ENCODE results near the gene UBE2J1.

The UBE2J1 gene

DNA sequence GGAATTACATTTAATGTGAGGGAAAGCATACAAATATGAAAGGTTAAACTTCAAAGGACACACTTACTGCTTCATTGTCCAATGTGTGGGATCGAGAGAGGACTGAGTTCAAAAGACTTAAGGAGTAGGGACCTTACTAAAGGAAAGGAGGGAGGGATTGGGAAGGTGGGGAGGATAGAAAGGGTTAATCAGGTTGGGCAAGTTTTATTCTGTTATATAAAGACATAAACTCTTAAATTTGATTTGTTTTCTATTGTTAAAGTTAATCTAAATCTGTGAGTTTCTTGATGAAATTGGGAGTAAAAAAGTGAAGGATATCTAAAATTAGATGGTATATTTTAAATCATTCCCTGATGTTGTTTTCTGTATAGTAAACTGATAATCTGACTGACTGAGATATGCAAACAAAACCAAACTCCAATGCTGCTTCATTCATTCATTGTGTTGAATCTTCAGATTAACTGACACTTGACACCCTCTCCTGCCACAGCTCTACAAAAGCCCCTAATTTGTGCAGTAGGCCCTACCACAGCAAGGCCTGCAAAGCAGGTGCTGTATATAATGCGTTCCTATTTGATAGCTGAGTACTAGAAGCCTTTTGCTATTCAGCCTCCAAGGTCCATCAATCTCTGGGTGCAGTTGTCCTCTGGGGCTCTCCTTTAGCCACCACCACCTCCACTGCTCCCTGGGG is 1.3 kb upstream of the UBE2J1 start:
- Histone ChIP-seq H3K36me3 (replicated peaks in 1 of 2; ENCODE audit: control insufficient read depth in 2 of 2, insufficient read depth in 2 of 2, low read length in 2 of 2) (peaks cover 0 to 3% of the 10 kb centered on the region in 2 donors), H4K91ac (ENCODE audit: low read depth, low read length, poor library complexity) (no peak overlapping the region), H4K8ac (ENCODE audit: low read depth, low read length) (no peak overlapping the region), H2BK5ac (ENCODE audit: low read length) (no peak overlapping the region), H3K23ac (ENCODE audit: low read depth, low read length, poor library complexity) (no peak overlapping the region), H2BK15ac (ENCODE audit: low read length) (no peak overlapping the region), H3K4me2 (ENCODE audit: insufficient read depth, low read length, poor library complexity, severe bottlenecking) (no peak overlapping the region), H3K4me1 (ENCODE audit: control insufficient read depth in 2 of 2, insufficient read depth in 1 of 2, low read depth in 1 of 2, low read length in 2 of 2) (peaks cover 4 to 6% of the 10 kb centered on the region in 2 donors), H3K4ac (ENCODE audit: low read length) (no peak overlapping the region), H3K4me3 (ENCODE audit: low read length in 2 of 2) (no peak overlapping the region), H2BK12ac (ENCODE audit: low read length) (no peak overlapping the region), H3K79me1 (ENCODE audit: low read depth, low read length) (no peaks in the 10 kb centered on the region), H3K14ac (ENCODE audit: low read length) (no peak overlapping the region), H2BK120ac (ENCODE audit: low read depth, low read length) (no peak overlapping the region), H3K27me3 (ENCODE audit: control insufficient read depth in 3 of 3, insufficient read depth in 3 of 3, low read depth in 1 of 3, low read length in 3 of 3) (no peaks in the 10 kb centered on the region), H3K18ac (ENCODE audit: low read length) (no peak overlapping the region), H2AFZ (ENCODE audit: low read length) (no peak overlapping the region), H3K9ac (ENCODE audit: low read depth, low read length, poor library complexity) (no peak overlapping the region), H3K9me3 (replicated peaks in 1 of 2; ENCODE audit: control insufficient read depth in 2 of 2, insufficient read depth in 1 of 2, low read depth in 1 of 2, low read length in 2 of 2) (no peaks in the 10 kb centered on the region), H3K27ac (replicated peaks; ENCODE audit: low read length) (peak overlapping the region; percentile 50), H2AK5ac (ENCODE audit: low read depth, low read length) (no peak overlapping the region)
- peak; percentile 43 for DNase-seq (ENCODE audit: low spot score)
- no CpG with 5 or more reads among the region's 2 CpGs for WGBS, 2 donors (ENCODE audit: extremely low coverage in 2 of 2, insufficient read length in 2 of 2, insufficient replicate concordance in 1 of 2)

DNA sequence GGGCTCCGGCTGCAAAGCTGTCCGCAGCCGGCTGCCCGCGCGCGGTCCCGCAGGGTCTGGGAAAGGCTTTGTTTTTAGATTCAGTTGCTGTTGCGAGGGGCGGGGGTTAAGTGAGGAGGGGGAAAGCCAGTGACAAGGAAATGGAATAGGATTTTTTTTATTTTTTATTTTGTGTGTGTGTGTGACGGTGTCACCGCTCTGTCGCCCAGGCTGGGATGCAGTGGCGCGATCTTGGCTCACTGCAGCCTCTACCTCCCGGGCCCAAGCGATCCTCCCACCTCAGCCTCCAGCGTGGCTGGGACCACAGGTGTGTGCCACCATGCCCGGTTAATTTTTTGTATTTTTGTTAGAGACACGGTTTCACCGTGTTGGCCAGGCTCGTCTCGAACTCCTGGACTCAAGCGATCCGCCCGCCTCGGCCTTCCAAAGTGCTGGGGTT is 615 bp upstream of the UBE2J1 start:
- Histone ChIP-seq H3K23ac (ENCODE audit: low read depth, low read length, poor library complexity) (peak overlapping the region; percentile 92), H2AK5ac (ENCODE audit: low read depth, low read length) (peak overlapping the region; percentile 58), H3K79me1 (ENCODE audit: low read depth, low read length) (no peaks in the 10 kb centered on the region), H3K4ac (ENCODE audit: low read length) (peak overlapping the region; percentile 90), H3K18ac (ENCODE audit: low read length) (peak overlapping the region; percentile 98), H3K36me3 (replicated peaks in 1 of 2; ENCODE audit: control insufficient read depth in 2 of 2, insufficient read depth in 2 of 2, low read length in 2 of 2) (peaks cover 0 to 3% of the 10 kb centered on the region in 2 donors), H3K27ac (replicated peaks; ENCODE audit: low read length) (peak overlapping the region; percentile 83), H2AFZ (ENCODE audit: low read length) (peak overlapping the region; percentile 97), H2BK120ac (ENCODE audit: low read depth, low read length) (peak overlapping the region; percentile 83), H3K4me3 (ENCODE audit: low read length in 2 of 2) (peak overlapping the region; percentile 87 to 88), H4K8ac (ENCODE audit: low read depth, low read length) (no peak overlapping the region), H2BK15ac (ENCODE audit: low read length) (peak overlapping the region; percentile 97), H3K9me3 (replicated peaks in 1 of 2; ENCODE audit: control insufficient read depth in 2 of 2, insufficient read depth in 1 of 2, low read depth in 1 of 2, low read length in 2 of 2) (no peaks in the 10 kb centered on the region), H2BK5ac (ENCODE audit: low read length) (peak overlapping the region; percentile 96), H2BK12ac (ENCODE audit: low read length) (no peak overlapping the region), H3K14ac (ENCODE audit: low read length) (no peak overlapping the region), H4K91ac (ENCODE audit: low read depth, low read length, poor library complexity) (no peak overlapping the region), H3K27me3 (ENCODE audit: control insufficient read depth in 3 of 3, insufficient read depth in 3 of 3, low read depth in 1 of 3, low read length in 3 of 3) (no peaks in the 10 kb centered on the region), H3K9ac (ENCODE audit: low read depth, low read length, poor library complexity) (peak overlapping the region; percentile 94), H3K4me2 (ENCODE audit: insufficient read depth, low read length, poor library complexity, severe bottlenecking) (peak overlapping the region; percentile 84), H3K4me1 (ENCODE audit: control insufficient read depth in 2 of 2, insufficient read depth in 1 of 2, low read depth in 1 of 2, low read length in 2 of 2) (peaks cover 6% of the 10 kb centered on the region in 2 donors)
- DNase-seq (ENCODE audit: low spot score) = no peak
- whole genome bisulfite sequencing, 2 donors (ENCODE audit: extremely low coverage in 2 of 2, insufficient read length in 2 of 2, insufficient replicate concordance in 1 of 2) = no CpG with 5 or more reads among the region's 27 CpGs

DNA sequence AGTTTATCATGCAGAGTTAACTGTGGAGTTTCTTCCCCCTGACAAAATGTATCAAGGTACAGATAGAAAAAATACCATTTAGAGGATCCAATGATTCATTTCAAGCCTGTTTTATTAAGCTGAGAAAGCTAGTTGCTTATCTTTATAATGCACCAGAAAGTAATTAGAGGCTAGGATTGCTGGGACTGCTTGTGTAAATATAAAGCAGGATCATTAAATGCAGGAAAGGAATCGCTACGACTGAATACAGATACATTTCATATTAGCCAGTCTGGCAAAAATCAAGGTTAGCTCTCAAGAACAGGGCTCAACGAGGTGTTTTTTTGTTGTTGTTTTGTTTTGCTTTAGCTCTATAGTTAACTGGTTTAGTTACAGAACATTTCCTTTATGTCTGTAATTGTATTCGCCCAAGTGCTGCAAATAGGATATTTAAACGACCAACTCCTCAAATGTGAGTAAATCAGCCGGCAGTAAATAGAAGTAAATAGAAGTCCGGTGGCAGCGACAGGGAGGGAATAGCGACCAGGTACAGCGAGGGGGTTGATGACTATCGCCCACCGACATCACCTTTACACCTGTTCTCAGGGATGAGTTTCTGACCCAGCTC is 748 bp downstream of the UBE2J1 start:
- Histone ChIP-seq H3K9ac (ENCODE audit: low read depth, low read length, poor library complexity) (peak overlapping the region; percentile 94), H3K4me3 (ENCODE audit: low read length in 2 of 2) (peak overlapping the region; percentile 87 to 88), H3K18ac (ENCODE audit: low read length) (peak overlapping the region; percentile 98), H2BK15ac (ENCODE audit: low read length) (peak overlapping the region; percentile 97), H3K4ac (ENCODE audit: low read length) (no peak overlapping the region), H3K23ac (ENCODE audit: low read depth, low read length, poor library complexity) (peak overlapping the region; percentile 92), H3K36me3 (replicated peaks in 1 of 2; ENCODE audit: control insufficient read depth in 2 of 2, insufficient read depth in 2 of 2, low read length in 2 of 2) (peaks cover 0 to 3% of the 10 kb centered on the region in 2 donors), H3K27me3 (ENCODE audit: control insufficient read depth in 3 of 3, insufficient read depth in 3 of 3, low read depth in 1 of 3, low read length in 3 of 3) (no peaks in the 10 kb centered on the region), H2BK120ac (ENCODE audit: low read depth, low read length) (no peak overlapping the region), H2AK5ac (ENCODE audit: low read depth, low read length) (no peak overlapping the region), H3K79me1 (ENCODE audit: low read depth, low read length) (no peaks in the 10 kb centered on the region), H3K4me2 (ENCODE audit: insufficient read depth, low read length, poor library complexity, severe bottlenecking) (peak overlapping the region; percentile 84), H3K27ac (replicated peaks; ENCODE audit: low read length) (no peak overlapping the region), H3K9me3 (replicated peaks in 1 of 2; ENCODE audit: control insufficient read depth in 2 of 2, insufficient read depth in 1 of 2, low read depth in 1 of 2, low read length in 2 of 2) (no peaks in the 10 kb centered on the region), H2BK5ac (ENCODE audit: low read length) (peak overlapping the region; percentile 96), H4K91ac (ENCODE audit: low read depth, low read length, poor library complexity) (no peak overlapping the region), H4K8ac (ENCODE audit: low read depth, low read length) (no peak overlapping the region), H3K4me1 (ENCODE audit: control insufficient read depth in 2 of 2, insufficient read depth in 1 of 2, low read depth in 1 of 2, low read length in 2 of 2) (peaks cover 6 to 11% of the 10 kb centered on the region in 2 donors), H2AFZ (ENCODE audit: low read length) (peak overlapping the region; percentile 97), H2BK12ac (ENCODE audit: low read length) (no peak overlapping the region), H3K14ac (ENCODE audit: low read length) (peak overlapping the region; percentile 97)
- WGBS, 2 donors (ENCODE audit: extremely low coverage in 2 of 2, insufficient read length in 2 of 2, insufficient replicate concordance in 1 of 2) = no CpG with 5 or more reads among the region's 12 CpGs
- DNase-seq (ENCODE audit: low spot score) = no peak

DNA sequence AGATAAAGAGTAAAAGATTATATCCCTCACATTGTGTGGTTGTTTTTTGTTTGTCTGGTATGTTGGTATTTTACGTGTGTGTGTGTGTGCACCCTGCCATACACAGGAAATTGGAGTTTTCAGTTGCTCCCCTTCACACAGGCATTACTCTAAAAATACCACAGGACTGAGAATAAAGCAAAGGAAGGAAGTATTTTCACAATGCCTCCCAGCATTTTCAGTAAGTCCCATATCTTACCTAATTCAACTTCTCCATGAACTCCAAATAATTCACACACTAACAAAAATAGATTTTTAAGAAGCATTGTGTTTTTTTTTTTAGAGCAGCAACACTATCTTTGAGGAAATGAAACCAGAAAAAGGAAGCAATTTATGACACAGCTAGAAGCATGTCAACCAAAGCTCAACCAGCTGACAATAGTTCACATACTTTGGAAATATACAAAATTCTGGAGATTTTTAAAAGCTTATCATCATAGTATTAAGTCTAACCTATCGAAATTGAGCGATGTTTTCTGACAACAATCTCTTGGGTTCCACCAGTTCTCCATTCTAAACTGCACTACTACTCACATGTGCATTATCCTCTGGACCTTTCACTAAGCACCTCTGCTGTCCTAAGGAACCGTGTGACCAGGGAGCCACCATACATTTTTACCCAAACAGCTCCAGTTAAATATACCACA is 2.1 kb downstream of the UBE2J1 start:
- H2BK5ac ChIP-seq (ENCODE audit: low read length) = no peak overlapping the region
- no peaks in the 10 kb centered on the region for H3K27me3 ChIP-seq (ENCODE audit: control insufficient read depth in 3 of 3, insufficient read depth in 3 of 3, low read depth in 1 of 3, low read length in 3 of 3)
- no peak overlapping the region for H3K9ac ChIP-seq (ENCODE audit: low read depth, low read length, poor library complexity)
- no peak overlapping the region for H3K4me3 ChIP-seq (ENCODE audit: low read length in 2 of 2)
- no peak overlapping the region for H2AK5ac ChIP-seq (ENCODE audit: low read depth, low read length)
- no peak overlapping the region for H3K14ac ChIP-seq (ENCODE audit: low read length)
- DNase-seq (ENCODE audit: low spot score) = no peak
- no peak overlapping the region for H4K8ac ChIP-seq (ENCODE audit: low read depth, low read length)
- H3K9me3 ChIP-seq (replicated peaks in 1 of 2; ENCODE audit: control insufficient read depth in 2 of 2, insufficient read depth in 1 of 2, low read depth in 1 of 2, low read length in 2 of 2) = no peaks in the 10 kb centered on the region
- no peak overlapping the region for H3K23ac ChIP-seq (ENCODE audit: low read depth, low read length, poor library complexity)
- H2BK15ac ChIP-seq (ENCODE audit: low read length) = no peak overlapping the region
- no peak overlapping the region for H2BK120ac ChIP-seq (ENCODE audit: low read depth, low read length)
- no peaks in the 10 kb centered on the region for H3K79me1 ChIP-seq (ENCODE audit: low read depth, low read length)
- H4K91ac ChIP-seq (ENCODE audit: low read depth, low read length, poor library complexity) = no peak overlapping the region
- peaks cover 8 to 11% of the 10 kb centered on the region in 2 donors for H3K4me1 ChIP-seq (ENCODE audit: control insufficient read depth in 2 of 2, insufficient read depth in 1 of 2, low read depth in 1 of 2, low read length in 2 of 2)
- no CpG with 5 or more reads among the region's 4 CpGs for WGBS, 2 donors (ENCODE audit: extremely low coverage in 2 of 2, insufficient read length in 2 of 2, insufficient replicate concordance in 1 of 2)
- H3K4ac ChIP-seq (ENCODE audit: low read length) = no peak overlapping the region
- no peak overlapping the region for H3K18ac ChIP-seq (ENCODE audit: low read length)
- no peak overlapping the region for H3K27ac ChIP-seq (replicated peaks; ENCODE audit: low read length)
- H3K36me3 ChIP-seq (replicated peaks in 1 of 2; ENCODE audit: control insufficient read depth in 2 of 2, insufficient read depth in 2 of 2, low read length in 2 of 2) = peaks cover 0 to 3% of the 10 kb centered on the region in 2 donors
- H2AFZ ChIP-seq (ENCODE audit: low read length) = no peak overlapping the region
- no peak overlapping the region for H3K4me2 ChIP-seq (ENCODE audit: insufficient read depth, low read length, poor library complexity, severe bottlenecking)
- no peak overlapping the region for H2BK12ac ChIP-seq (ENCODE audit: low read length)
